B cell (primary cell): Measurements from ENCODE around the gene OR2W3. TPM values are rescaled to one million over a fixed set of nuclear protein-coding genes. Genes with fewer than 3 reads are reported as not detected.

Experiments used
- ATAC-seq: fragments of 200-7000 bp; cut with Tn5 transposase; one replicate; pipeline ENCODE4 v1.10.0; 2021; ENCODE audit warnings: low read depth, mild to moderate bottlenecking, moderate number of reproducible peaks, moderate library complexity
- CTCF ChIA-PET: fragments of 350-600 bp; sonication (Branson Sonifier 250); formaldehyde crosslinking; loops from one replicate; lab custom pipeline; 2021; ENCODE audit warnings: antibody characterized with exemption, inconsistent platforms; lab: Charles Lee
- POLR2A ChIA-PET: fragments of 350-600 bp; sonication (Branson Sonifier 250); formaldehyde crosslinking; loops from one replicate; lab custom pipeline; 2021; ENCODE audit warnings: antibody characterized with exemption; lab: Charles Lee
- DNase-seq: peaks from one replicate; pipeline ENCODE4 v3.0.0; 2013
- H2AFZ ChIP-seq: 2 replicates; pipeline ENCODE4 v1.6.1; 2012; ENCODE audit warnings: mild to moderate bottlenecking, low read depth, low read length; ENCODE audit not compliant: insufficient read depth, poor library complexity, severe bottlenecking
- H3K27ac ChIP-seq, 2 donors: 1 replicate in 1 of 2; 2 replicates in 1 of 2; pipeline ENCODE4 v1.5.1; 2012 to 2013; ENCODE audit warnings: low read length in 2 of 2, mild to moderate bottlenecking in 2 of 2, moderate library complexity in 1 of 2
- H3K27me3 ChIP-seq, 4 experiments: fragments of 200-600 bp in 1 of 4; sonication (generic) in 1 of 4; replicated peaks in 1 of 4; 1 replicate in 2 of 4; 2 replicates in 2 of 4; pipeline versions ENCODE4 v1.6.1 to v1.7.0; 2013 to 2016; ENCODE audit warnings: low read length in 3 of 4, mild to moderate bottlenecking in 2 of 4, mixed read lengths in 1 of 4, moderate library complexity in 1 of 4; ENCODE audit not compliant: insufficient read depth in 4 of 4, control insufficient read depth in 3 of 4; ENCODE audit errors: control extremely low read depth in 1 of 4
- H3K36me3 ChIP-seq, 2 experiments: replicated peaks in 1 of 2; 1 replicate in 1 of 2; 2 replicates in 1 of 2; pipeline versions ENCODE4 v1.6.1 to v1.7.1; 2013; ENCODE audit warnings: low read length in 1 of 2; ENCODE audit not compliant: insufficient read depth in 2 of 2, control insufficient read depth in 1 of 2; ENCODE audit errors: control extremely low read depth in 1 of 2, extremely low read depth in 1 of 2
- H3K4me1 ChIP-seq, 2 donors: fragments of 200-600 bp in 1 of 2; sonication (generic) in 1 of 2; 1 replicate in 1 of 2; 2 replicates in 1 of 2; pipeline versions ENCODE4 v1.5.1 to v1.6.1; 2013 to 2017; ENCODE audit warnings: low read length in 2 of 2; ENCODE audit not compliant: control insufficient read depth in 2 of 2, insufficient read depth in 2 of 2
- H3K4me2 ChIP-seq: replicated peaks from 2 replicates; pipeline ENCODE3; 2012; ENCODE audit warnings: mild to moderate bottlenecking, low read depth, low read length; ENCODE audit not compliant: poor library complexity, severe bottlenecking
- H3K4me3 ChIP-seq, 5 experiments: fragments of 200-600 bp in 1 of 5; sonication (generic) in 1 of 5; 1 replicate in 3 of 5; 2 replicates in 2 of 5; pipeline versions ENCODE4 v1.5.1 to v1.7.0; 2011 to 2016; ENCODE audit warnings: low read length in 4 of 5, mild to moderate bottlenecking in 4 of 5, low read depth in 2 of 5, control low read depth in 1 of 5, moderate library complexity in 1 of 5; ENCODE audit not compliant: insufficient read depth in 1 of 5; ENCODE audit errors: control extremely low read depth in 1 of 5, extremely low read depth in 1 of 5
- H3K79me2 ChIP-seq: fragments of 200-600 bp; sonication (generic); one replicate; pipeline ENCODE4 v1.6.0; 2016; ENCODE audit warnings: low read length; ENCODE audit not compliant: control insufficient read depth, insufficient read depth
- H3K9ac ChIP-seq: fragments of 200-600 bp; sonication (generic); 2 replicates; pipeline ENCODE4 v1.6.1; 2017; ENCODE audit warnings: mild to moderate bottlenecking, low read length, moderate library complexity
- H3K9me3 ChIP-seq, 3 donors: one replicate each; pipeline versions ENCODE4 v1.6.1 to v1.7.1; 2013; ENCODE audit warnings: low read length in 2 of 3; ENCODE audit not compliant: control insufficient read depth in 2 of 3, insufficient read depth in 1 of 3; ENCODE audit errors: control extremely low read depth in 1 of 3
- H4K20me1 ChIP-seq: 2 replicates; pipeline ENCODE4 v1.6.0; 2012; ENCODE audit warnings: mild to moderate bottlenecking, low read length; ENCODE audit not compliant: insufficient read depth, control insufficient read depth, poor library complexity, severe bottlenecking
- H3K27ac Mint-ChIP-seq: one replicate; pipeline ENCODE4 v1.8.0; 2021; ENCODE audit warnings: mixed read lengths
- H3K27me3 Mint-ChIP-seq: one replicate; pipeline ENCODE4 v1.8.0; 2021; ENCODE audit warnings: mixed read lengths
- H3K4me1 Mint-ChIP-seq: one replicate; pipeline ENCODE4 v1.8.0; 2021; ENCODE audit warnings: mixed read lengths
- H3K4me3 Mint-ChIP-seq: one replicate; pipeline ENCODE4 v1.8.0; 2021; ENCODE audit warnings: mixed read lengths
- H3K9me3 Mint-ChIP-seq: one replicate; pipeline ENCODE4 v1.8.0; 2022; ENCODE audit warnings: mixed read lengths; ENCODE audit not compliant: insufficient read depth
- EZH2 ChIP-seq: IDR thresholded peaks from 2 replicates; pipeline ENCODE4 v1.6.1; 2012; ENCODE audit warnings: borderline replicate concordance, low read depth, mild to moderate bottlenecking, moderate library complexity, low read length; ENCODE audit not compliant: insufficient read depth, poor library complexity, severe bottlenecking
- WGBS: methylation state at CpG from one replicate; pipeline ENCODE4 v1.1.5; 2013; ENCODE audit warnings: missing lambda C conversion rate; ENCODE audit not compliant: insufficient coverage; 5-methylcytosine and 5-hydroxymethylcytosine counted together
- intact Hi-C: fragments of 100-400 bp; cut with micrococcal nuclease; formaldehyde crosslinking; loops from one replicate; pipeline ENCODE4 v1.10.0; 2022
- polyA minus RNA-seq: library from RNA; depleted of rRNA, polyadenylated mRNA; stranded (reverse); fragments of >200 nt; gene quantifications from 2 replicates; pipeline ENCODE4 v1.2.3, GENCODE V29; 2012
- polyA plus RNA-seq: library from polyadenylated mRNA; depleted of rRNA; stranded (reverse); fragments of >200 nt; gene quantifications from 2 replicates; pipeline ENCODE4 v1.2.3, GENCODE V29; 2012
- total RNA-seq, 2 donors: library from RNA; stranded (reverse); fragments of 120-200 nt in 1 of 2; gene quantifications; 1 replicate in 1 of 2; 2 replicates in 1 of 2; pipeline versions ENCODE4 v1.2.3 to v1.2.4, GENCODE V29; 2013 to 2022
- TF ChIP-seq, protein P1 (sequence below): fragments of 200-600 bp; IDR thresholded peaks from one replicate; pipeline ENCODE4 v1.8.0; 2022; ENCODE audit warnings: antibody characterized with exemption, mild to moderate bottlenecking

OR2W3 gene
- total RNA-seq (0.34 TPM in 1 of 2 replicates, not detected in the other), polyA plus RNA-seq (1.5 and 2.5 TPM in 2 replicates), polyA minus RNA-seq (6.4 TPM in 1 of 2 replicates, not detected in the other)
- total RNA-seq (2013) = 1.2 TPM

- no peak for DNase-seq
- H3K36me3 ChIP-seq = no peaks in the 10 kb centered on the region
- POLR2A ChIA-PET = no interaction called here
- no peaks in the 10 kb centered on the region for H3K4me1 ChIP-seq
- intact Hi-C loops = no loop called here
- CTCF ChIA-PET = no interaction called here
- Mint-ChIP-seq H3K4me1 (no peaks in the 10 kb centered on the region), H3K27me3 (no peaks in the 10 kb centered on the region), H3K9me3 (no peaks in the 10 kb centered on the region), H3K4me3 (no peak within 1 kb of the TSS), H3K27ac (no peak within 1 kb of the TSS)
- no peak for ATAC-seq
- no peak within 1 kb of the TSS for H3K9ac ChIP-seq
- H4K20me1 ChIP-seq = no peaks in the 10 kb centered on the region
- no peak within 1 kb of the TSS for H3K4me2 ChIP-seq
- H2AFZ ChIP-seq = no peak within 1 kb of the TSS
- H3K27me3 ChIP-seq = no peaks in the 10 kb centered on the region
- WGBS = 0% methylated on average over 1 of the region's 2 CpGs
- H3K4me3 ChIP-seq = no peak within 1 kb of the TSS
- H3K27ac ChIP-seq = no peak within 1 kb of the TSS
- no peak for TF ChIP-seq EZH2
- TF ChIP-seq, protein P1, sequence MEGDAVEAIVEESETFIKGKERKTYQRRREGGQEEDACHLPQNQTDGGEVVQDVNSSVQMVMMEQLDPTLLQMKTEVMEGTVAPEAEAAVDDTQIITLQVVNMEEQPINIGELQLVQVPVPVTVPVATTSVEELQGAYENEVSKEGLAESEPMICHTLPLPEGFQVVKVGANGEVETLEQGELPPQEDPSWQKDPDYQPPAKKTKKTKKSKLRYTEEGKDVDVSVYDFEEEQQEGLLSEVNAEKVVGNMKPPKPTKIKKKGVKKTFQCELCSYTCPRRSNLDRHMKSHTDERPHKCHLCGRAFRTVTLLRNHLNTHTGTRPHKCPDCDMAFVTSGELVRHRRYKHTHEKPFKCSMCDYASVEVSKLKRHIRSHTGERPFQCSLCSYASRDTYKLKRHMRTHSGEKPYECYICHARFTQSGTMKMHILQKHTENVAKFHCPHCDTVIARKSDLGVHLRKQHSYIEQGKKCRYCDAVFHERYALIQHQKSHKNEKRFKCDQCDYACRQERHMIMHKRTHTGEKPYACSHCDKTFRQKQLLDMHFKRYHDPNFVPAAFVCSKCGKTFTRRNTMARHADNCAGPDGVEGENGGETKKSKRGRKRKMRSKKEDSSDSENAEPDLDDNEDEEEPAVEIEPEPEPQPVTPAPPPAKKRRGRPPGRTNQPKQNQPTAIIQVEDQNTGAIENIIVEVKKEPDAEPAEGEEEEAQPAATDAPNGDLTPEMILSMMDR = no peak
- no peaks in the 10 kb centered on the region for H3K79me2 ChIP-seq
- peaks cover 0 to 18% (median 0%) of the 10 kb centered on the region in 3 donors for H3K9me3 ChIP-seq
Observed at GRCh38 chr1:247895163-247895637, at the start of gene OR2W3. Gene OR2W3 (plus strand): TSS chr1:247895587. CDS start chr1:247895587, 0 bp downstream.

DNA sequence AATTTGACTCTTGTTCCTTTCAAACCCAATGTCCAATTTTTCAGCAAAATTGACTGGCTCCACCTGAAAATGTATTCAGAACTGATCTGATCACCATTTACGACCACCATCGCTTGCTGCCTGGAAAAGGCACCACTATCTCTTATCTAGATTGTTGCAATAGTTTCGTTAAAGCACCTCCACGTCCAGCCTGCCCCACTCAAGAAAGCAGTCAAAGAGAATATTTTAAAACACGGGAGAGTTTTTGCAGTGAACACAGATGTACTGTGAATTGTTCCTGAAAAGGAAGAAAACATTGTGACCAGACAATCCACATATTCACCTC, 49.7 kb upstream of the OR2W3 start:
- H3K27me3 Mint-ChIP-seq = peaks cover 3% of the 10 kb centered on the region

More for the DNA sequence above, 49.7 kb upstream of the OR2W3 start:
- no peaks in the 10 kb centered on the region for H3K27me3 ChIP-seq
- no peak overlapping the region for H3K27ac ChIP-seq
- H3K4me1 ChIP-seq = no peaks in the 10 kb centered on the region
- ChIA-PET POLR2A (no interaction called here), CTCF (no interaction called here)
- H3K79me2 ChIP-seq = no peaks in the 10 kb centered on the region
- Mint-ChIP-seq H3K27ac (no peak overlapping the region), H3K4me3 (no peak overlapping the region), H3K4me1 (no peaks in the 10 kb centered on the region), H3K9me3 (no peaks in the 10 kb centered on the region)
- no peaks in the 10 kb centered on the region for H3K36me3 ChIP-seq
- H3K9me3 ChIP-seq = no peaks in the 10 kb centered on the region
- DNase-seq (no peak), ATAC-seq (no peak)
- H4K20me1 ChIP-seq = no peaks in the 10 kb centered on the region
- no peak overlapping the region for H3K9ac ChIP-seq
- H2AFZ ChIP-seq = no peak overlapping the region
- 88% methylated on average over 2 of the region's 5 CpGs for WGBS
- no peak overlapping the region for H3K4me2 ChIP-seq
- intact Hi-C loops = no loop called here
- no peak for TF ChIP-seq EZH2
- TF ChIP-seq, protein P1 = no peak
- H3K4me3 ChIP-seq = no peak overlapping the region
